Esophagus muscularis mucosa (tissue), 4 donors: ENCODE data around the gene CLCA2. TPM values are rescaled to one million over a fixed set of nuclear protein-coding genes. Genes with fewer than 3 reads are reported as not detected.

ENCODE experiments used
- DNase-seq: peaks from one replicate; pipeline ENCODE4 v3.0.0-alpha.2; 2017; ENCODE audit errors: extremely low spot score
- H3K27ac ChIP-seq, 4 donors: fragments of 200-600 bp; sonication (generic); replicated peaks in 1 of 4; 1 replicate in 3 of 4; 2 replicates in 1 of 4; pipeline ENCODE4 v1.5.1; 2016 to 2019; ENCODE audit warnings: mild to moderate bottlenecking in 1 of 4
- H3K27me3 ChIP-seq, 4 donors: fragments of 200-600 bp; sonication (generic); one replicate each; pipeline versions ENCODE4 v1.5.1 to v1.6.0; 2016 to 2019
- H3K36me3 ChIP-seq, 4 donors: fragments of 200-600 bp; sonication (generic); one replicate each; pipeline ENCODE4 v1.5.1; 2016 to 2019
- H3K4me1 ChIP-seq, 4 donors: fragments of 200-600 bp; sonication (generic); one replicate each; pipeline ENCODE4 v1.5.1; 2016 to 2019
- H3K4me3 ChIP-seq, 4 donors: fragments of 200-600 bp; sonication (generic); 1 replicate in 2 of 4; 2 replicates in 2 of 4; pipeline ENCODE4 v1.5.1; 2016 to 2019; ENCODE audit warnings: mild to moderate bottlenecking in 4 of 4, moderate library complexity in 1 of 4
- H3K9me3 ChIP-seq, 4 donors: fragments of 200-600 bp; sonication (generic); 1 replicate in 3 of 4; 2 replicates in 1 of 4; pipeline ENCODE4 v1.5.1; 2016 to 2019
- EP300 ChIP-seq: sonication (generic); formaldehyde crosslinking; IDR thresholded peaks from one replicate; pipeline ENCODE4 v1.6.1; 2017; ENCODE audit warnings: antibody characterized with exemption
- POLR2A ChIP-seq: fragments of 450-650 bp; IDR thresholded peaks from one replicate; pipeline ENCODE4 v1.6.1; 2017; ENCODE audit warnings: antibody characterized with exemption, moderate library complexity, mild to moderate bottlenecking, low read depth
- POLR2AphosphoS5 ChIP-seq, 2 donors: sonication (generic); formaldehyde crosslinking; IDR thresholded peaks; one replicate each; pipeline ENCODE4 v1.6.1; 2017; ENCODE audit warnings: antibody characterized with exemption in 2 of 2
- WGBS: methylation state at CpG from one replicate; pipeline ENCODE4 v1.1.5; 2018; 5-methylcytosine and 5-hydroxymethylcytosine counted together
- intact Hi-C: fragments of 100-400 bp; cut with DNase I; formaldehyde crosslinking; loops from one replicate; pipeline ENCODE4 v1.15.1; 2023
- total RNA-seq, 4 donors: library from RNA; depleted of rRNA; stranded (reverse); fragments of >200 nt; gene quantifications; one replicate each; pipeline versions ENCODE4 v1.1.0 to v1.2.1, GENCODE V29; 2016
- TF ChIP-seq, protein P1 (sequence below), 3 experiments: fragments of 200-600 bp in 2 of 3; fragments of 450-650 bp in 1 of 3; sonication (generic) in 2 of 3; IDR thresholded peaks; one replicate each; pipeline ENCODE4 v1.5.1; 2017 to 2019; ENCODE audit warnings: antibody characterized with exemption in 3 of 3, mild to moderate bottlenecking in 2 of 3, moderate library complexity in 1 of 3

The CLCA2 gene
- total RNA-seq, 4 donors from 2014 or later = not detected

DNA sequence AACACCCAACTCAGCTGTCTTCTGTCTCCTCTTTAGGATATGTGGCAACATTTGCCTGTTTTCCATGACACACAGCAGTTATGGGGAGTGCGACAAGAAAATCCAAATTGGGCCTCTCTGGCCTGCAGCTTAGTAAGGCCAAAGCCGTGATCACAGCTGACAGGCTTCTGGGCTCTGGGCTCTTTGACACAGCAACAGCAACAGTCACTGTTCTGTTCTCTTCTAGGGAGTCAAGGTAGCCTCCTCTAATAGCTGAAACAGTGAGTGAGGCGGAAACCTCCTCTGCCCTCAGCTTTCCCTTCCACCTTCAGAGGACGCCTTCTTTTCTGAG is 63.8 kb downstream of the CLCA2 start:
- H3K9me3 ChIP-seq = no peaks in the 10 kb centered on the region
- H3K4me1 ChIP-seq = peaks cover 0 to 4% (median 0%) of the 10 kb centered on the region in 4 donors
- H3K36me3 ChIP-seq = no peaks in the 10 kb centered on the region
- no peak for DNase-seq
- no peaks in the 10 kb centered on the region for H3K27me3 ChIP-seq
- H3K4me3 ChIP-seq = no peak overlapping the region
- WGBS = 93% methylated on average over 4 of the region's 4 CpGs
- intact Hi-C loops = no loop called here
- TF ChIP-seq EP300 = no peak
- no peak for TF ChIP-seq POLR2A
- no peak for TF ChIP-seq POLR2AphosphoS5 (IDR thresholded peaks at IDR 0.05)
- TF ChIP-seq, protein P1, sequence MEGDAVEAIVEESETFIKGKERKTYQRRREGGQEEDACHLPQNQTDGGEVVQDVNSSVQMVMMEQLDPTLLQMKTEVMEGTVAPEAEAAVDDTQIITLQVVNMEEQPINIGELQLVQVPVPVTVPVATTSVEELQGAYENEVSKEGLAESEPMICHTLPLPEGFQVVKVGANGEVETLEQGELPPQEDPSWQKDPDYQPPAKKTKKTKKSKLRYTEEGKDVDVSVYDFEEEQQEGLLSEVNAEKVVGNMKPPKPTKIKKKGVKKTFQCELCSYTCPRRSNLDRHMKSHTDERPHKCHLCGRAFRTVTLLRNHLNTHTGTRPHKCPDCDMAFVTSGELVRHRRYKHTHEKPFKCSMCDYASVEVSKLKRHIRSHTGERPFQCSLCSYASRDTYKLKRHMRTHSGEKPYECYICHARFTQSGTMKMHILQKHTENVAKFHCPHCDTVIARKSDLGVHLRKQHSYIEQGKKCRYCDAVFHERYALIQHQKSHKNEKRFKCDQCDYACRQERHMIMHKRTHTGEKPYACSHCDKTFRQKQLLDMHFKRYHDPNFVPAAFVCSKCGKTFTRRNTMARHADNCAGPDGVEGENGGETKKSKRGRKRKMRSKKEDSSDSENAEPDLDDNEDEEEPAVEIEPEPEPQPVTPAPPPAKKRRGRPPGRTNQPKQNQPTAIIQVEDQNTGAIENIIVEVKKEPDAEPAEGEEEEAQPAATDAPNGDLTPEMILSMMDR (IDR thresholded peaks at IDR 0.05) = no peak
- H3K27ac ChIP-seq = peak overlapping the region in 3 of 4 donors; percentile 10 to 40 (median 23)

DNA sequence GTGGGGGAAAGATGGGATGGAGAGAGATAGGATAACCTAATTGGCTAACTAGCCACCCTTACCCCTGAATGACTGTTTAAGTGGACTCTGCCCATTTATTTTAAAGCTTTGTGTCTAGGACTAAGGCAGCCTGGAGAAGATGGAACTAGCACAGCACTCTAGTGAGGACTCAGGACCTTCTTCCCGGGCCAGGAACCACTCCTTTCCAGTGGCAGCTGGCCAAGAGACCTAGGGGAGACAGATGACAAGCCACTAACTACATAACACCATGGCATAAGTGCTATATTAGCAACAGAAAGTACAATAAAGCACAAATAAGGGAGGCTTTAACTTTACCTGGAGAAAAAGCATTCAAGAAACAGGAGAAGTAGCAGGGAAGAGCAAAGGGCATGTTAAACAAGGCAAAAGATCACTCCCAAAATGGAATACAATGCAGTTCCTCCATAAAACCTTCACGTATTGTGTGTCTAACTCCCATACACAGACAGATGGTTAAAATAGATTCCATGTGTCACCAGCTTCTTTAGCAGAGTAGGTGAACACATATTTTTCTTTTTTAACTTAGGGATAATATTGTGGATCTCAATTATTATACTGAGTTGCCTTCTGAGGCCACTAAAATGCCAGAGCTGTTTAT is 65.4 kb downstream of the CLCA2 start:
- DNase-seq = no peak
- Histone ChIP-seq H3K36me3 (no peaks in the 10 kb centered on the region), H3K9me3 (no peaks in the 10 kb centered on the region), H3K4me1 (peaks cover 0 to 4% (median 0%) of the 10 kb centered on the region in 4 donors), H3K4me3 (no peak overlapping the region), H3K27me3 (no peaks in the 10 kb centered on the region), H3K27ac (no peak overlapping the region)
- intact Hi-C loops = no loop called here
- TF ChIP-seq POLR2AphosphoS5 (IDR thresholded peaks at IDR 0.05) (no peak), POLR2A (no peak), EP300 (no peak)
- TF ChIP-seq, protein P1 (IDR thresholded peaks at IDR 0.05) = no peak
- WGBS = 64% methylated on average over 2 of the region's 2 CpGs

DNA sequence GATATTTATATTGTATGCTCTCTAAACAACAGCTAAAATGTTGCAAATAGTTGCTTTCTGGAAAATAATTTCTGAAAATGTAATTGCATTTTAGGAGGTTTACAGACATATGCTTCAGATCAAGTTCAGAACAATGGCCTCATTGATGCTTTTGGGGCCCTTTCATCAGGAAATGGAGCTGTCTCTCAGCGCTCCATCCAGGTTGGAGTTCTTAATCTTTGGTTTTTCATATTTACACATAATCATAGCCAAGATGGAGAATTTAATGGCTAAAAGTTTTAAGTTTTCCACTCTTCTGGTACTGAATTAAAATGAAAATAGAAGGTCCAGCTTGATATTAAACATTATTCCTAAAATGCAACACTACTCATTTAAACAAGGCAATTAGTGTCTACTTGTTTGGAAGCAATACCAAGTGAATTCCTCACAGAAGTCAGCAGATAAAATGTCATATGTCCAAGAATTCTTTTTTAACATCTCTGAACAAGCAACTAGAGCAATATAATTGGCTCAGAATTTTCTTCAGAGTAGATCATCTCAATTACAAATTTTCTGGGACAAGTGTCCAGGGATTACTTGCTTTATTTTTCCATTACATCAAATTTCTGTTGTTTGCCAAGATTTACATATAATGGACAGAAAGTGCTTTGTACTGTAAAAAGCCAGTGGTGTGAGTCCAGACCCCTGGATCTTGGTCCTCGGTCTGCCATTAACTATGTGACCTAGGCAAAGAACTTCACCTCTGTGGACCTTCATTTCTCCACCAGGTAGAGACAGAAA is 67.4 kb downstream of the CLCA2 start:
- intact Hi-C loops = no loop called here
- DNase-seq = no peak
- Histone ChIP-seq H3K27ac (no peak overlapping the region), H3K36me3 (no peaks in the 10 kb centered on the region), H3K4me1 (peaks cover 0 to 4% (median 0%) of the 10 kb centered on the region in 4 donors), H3K4me3 (no peak overlapping the region), H3K9me3 (no peaks in the 10 kb centered on the region), H3K27me3 (no peaks in the 10 kb centered on the region)
- TF ChIP-seq EP300 = no peak
- TF ChIP-seq POLR2AphosphoS5 (IDR thresholded peaks at IDR 0.05) = no peak
- TF ChIP-seq, protein P1 (IDR thresholded peaks at IDR 0.05) = no peak
- no peak for TF ChIP-seq POLR2A
- WGBS = 82% methylated on average over 2 of the region's 2 CpGs

DNA sequence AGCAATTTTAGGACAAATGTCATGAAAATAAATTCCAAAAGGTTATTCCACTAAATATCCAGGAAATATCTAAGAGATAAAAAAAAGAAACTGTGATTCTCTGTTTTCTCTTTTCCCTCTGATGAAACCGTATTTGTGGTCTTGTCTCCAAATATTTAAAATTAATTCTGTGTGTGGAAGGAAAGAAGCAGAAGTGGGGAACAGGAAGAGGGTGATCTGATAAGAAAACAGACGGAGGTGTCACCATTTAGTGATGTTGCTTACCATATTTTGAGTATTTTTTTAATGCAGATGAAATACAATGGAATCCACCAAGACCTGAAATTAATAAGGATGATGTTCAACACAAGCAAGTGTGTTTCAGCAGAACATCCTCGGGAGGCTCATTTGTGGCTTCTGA is 74.3 kb downstream of the CLCA2 start:
- no peaks in the 10 kb centered on the region for H3K9me3 ChIP-seq
- intact Hi-C loops = no loop called here
- WGBS = 76% methylated on average over 3 of the region's 3 CpGs
- no peaks in the 10 kb centered on the region for H3K36me3 ChIP-seq
- no peak for DNase-seq
- no peak overlapping the region for H3K27ac ChIP-seq
- H3K27me3 ChIP-seq = no peaks in the 10 kb centered on the region
- H3K4me1 ChIP-seq = peaks cover 0 to 18% (median 10%) of the 10 kb centered on the region in 4 donors
- H3K4me3 ChIP-seq = no peak overlapping the region
- TF ChIP-seq EP300 (no peak), POLR2A (no peak), POLR2AphosphoS5 (IDR thresholded peaks at IDR 0.05) (no peak)
- TF ChIP-seq, protein P1 (IDR thresholded peaks at IDR 0.05) = no peak
